ENCODE measurements around the gene URAD. TPM values are rescaled to one million over a fixed set of nuclear protein-coding genes. Genes with fewer than 3 reads are reported as not detected.

Gene URAD
- total and polyA plus RNA-seq, 12 donors, result not detected

GRCh38 chr13:27933580-27934328 lies 54.7 kb downstream of the URAD start:
- intact Hi-C loops (cut with DNase I), result no loop called here
- TF ChIP-seq, protein P1, sequence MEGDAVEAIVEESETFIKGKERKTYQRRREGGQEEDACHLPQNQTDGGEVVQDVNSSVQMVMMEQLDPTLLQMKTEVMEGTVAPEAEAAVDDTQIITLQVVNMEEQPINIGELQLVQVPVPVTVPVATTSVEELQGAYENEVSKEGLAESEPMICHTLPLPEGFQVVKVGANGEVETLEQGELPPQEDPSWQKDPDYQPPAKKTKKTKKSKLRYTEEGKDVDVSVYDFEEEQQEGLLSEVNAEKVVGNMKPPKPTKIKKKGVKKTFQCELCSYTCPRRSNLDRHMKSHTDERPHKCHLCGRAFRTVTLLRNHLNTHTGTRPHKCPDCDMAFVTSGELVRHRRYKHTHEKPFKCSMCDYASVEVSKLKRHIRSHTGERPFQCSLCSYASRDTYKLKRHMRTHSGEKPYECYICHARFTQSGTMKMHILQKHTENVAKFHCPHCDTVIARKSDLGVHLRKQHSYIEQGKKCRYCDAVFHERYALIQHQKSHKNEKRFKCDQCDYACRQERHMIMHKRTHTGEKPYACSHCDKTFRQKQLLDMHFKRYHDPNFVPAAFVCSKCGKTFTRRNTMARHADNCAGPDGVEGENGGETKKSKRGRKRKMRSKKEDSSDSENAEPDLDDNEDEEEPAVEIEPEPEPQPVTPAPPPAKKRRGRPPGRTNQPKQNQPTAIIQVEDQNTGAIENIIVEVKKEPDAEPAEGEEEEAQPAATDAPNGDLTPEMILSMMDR (IDR thresholded peaks at IDR 0.05), result no peak
- TF ChIP-seq POLR2A (IDR thresholded peaks at IDR 0.05), result no peak
- Histone ChIP-seq H3K4me3 (no peak overlapping the region), H3K4me1 (replicated peaks in 1 of 2) (no peaks in the 10 kb centered on the region), H3K27ac (no peak overlapping the region), H3K27me3 (peaks cover 14% of the 10 kb centered on the region), H3K36me3 (replicated peaks in 1 of 2) (no peaks in the 10 kb centered on the region), H3K9me3 (replicated peaks in 1 of 3) (no peaks in the 10 kb centered on the region)
- 67 to 81% (median 76%) methylated on average over 2 of the region's 2 CpGs for WGBS, 4 donors
- no peak for DNase-seq

DNA sequence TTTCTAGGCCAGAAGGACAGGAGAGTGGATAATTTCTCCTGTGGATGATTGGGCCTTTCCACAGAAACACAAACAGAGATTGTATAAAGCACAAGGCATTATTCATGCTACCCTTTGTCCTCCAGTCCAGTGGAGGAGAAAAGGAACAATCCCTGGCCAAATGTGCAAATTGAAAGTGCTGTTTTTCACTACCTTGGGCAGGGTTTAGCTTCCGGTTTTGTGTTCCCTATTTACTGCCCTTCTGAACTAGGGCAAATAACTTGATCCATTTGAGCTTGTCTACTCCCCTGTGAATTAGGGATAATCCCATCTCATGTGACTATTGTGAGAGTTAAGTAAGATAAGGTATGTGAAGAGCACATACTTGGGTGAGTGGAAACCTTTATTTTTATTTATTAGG lies 55.4 kb downstream of the URAD start:
- 38 to 72% (median 65%) methylated on average over 1 of the region's 1 CpG for WGBS, 4 donors
- no peak for DNase-seq
- TF ChIP-seq POLR2A (IDR thresholded peaks at IDR 0.05), result no peak
- TF ChIP-seq, protein P1 (IDR thresholded peaks at IDR 0.05), result no peak
- intact Hi-C loops (cut with DNase I), result no loop called here
- peaks cover 20% of the 10 kb centered on the region for H3K27me3 ChIP-seq
- no peak overlapping the region for H3K4me3 ChIP-seq
- H3K36me3 ChIP-seq (replicated peaks in 1 of 2), result no peaks in the 10 kb centered on the region
- no peak overlapping the region for H3K27ac ChIP-seq
- H3K9me3 ChIP-seq (replicated peaks in 1 of 3), result no peaks in the 10 kb centered on the region
- H3K4me1 ChIP-seq (replicated peaks in 1 of 2), result no peaks in the 10 kb centered on the region

- Histone ChIP-seq H3K4me3 (no peak overlapping the region), H3K9me3 (replicated peaks in 1 of 3) (no peaks in the 10 kb centered on the region), H3K36me3 (replicated peaks in 1 of 2) (no peaks in the 10 kb centered on the region), H3K4me1 (replicated peaks in 1 of 2) (no peaks in the 10 kb centered on the region), H3K27ac (no peak overlapping the region), H3K27me3 (peaks cover 50% of the 10 kb centered on the region)
- intact Hi-C loops (cut with DNase I), result no loop called here
- no peak for DNase-seq
- TF ChIP-seq POLR2A (IDR thresholded peaks at IDR 0.05), result no peak
- TF ChIP-seq, protein P1 (IDR thresholded peaks at IDR 0.05), result no peak
Measured at GRCh38 chr13:27929868-27930267, 58.6 kb downstream of the URAD start.

DNA sequence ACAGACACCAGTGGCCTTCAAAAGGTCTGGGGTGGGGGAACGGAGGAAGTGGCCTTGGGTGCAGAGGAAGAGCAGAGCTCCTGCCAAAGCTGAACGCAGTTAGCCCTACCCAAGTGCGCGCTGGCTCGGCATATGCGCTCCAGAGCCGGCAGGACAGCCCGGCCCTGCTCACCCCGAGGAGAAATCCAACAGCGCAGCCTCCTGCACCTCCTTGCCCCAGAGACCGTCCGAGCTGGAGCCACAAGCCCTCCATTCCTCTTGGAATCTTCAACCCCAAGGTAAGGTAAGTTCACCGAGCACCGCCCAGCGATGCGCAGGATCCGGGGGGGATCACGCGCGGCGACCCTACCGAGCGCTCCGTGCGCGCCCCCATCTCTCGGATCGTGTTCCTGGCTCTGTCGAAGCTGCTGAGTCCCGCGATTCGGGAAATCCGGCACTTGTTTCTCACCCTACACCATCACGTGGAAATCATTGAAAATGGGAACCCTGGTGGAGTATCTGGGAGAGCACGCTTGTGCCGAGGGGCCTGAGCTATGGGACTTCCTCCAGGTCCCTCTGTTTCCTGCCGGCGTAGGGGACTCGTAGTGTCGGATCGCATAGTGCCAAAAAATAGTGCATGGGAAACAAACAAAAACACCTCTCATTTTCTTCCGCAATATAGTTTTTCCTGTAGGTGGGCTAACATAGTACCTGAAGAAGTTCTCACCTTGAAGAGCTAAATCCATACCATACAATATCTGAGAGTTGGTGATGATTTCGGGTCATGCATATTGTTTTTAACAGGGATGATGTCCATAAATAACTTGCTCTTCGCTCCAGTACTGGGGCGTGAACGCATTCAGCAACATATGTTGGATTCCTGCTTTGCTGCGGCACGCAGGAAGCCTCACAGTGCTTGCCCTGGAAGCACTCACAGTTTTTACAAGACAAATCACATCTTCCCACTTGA lies 59.4 kb downstream of the URAD start:
- intact Hi-C loops (cut with DNase I), result no loop called here
- Histone ChIP-seq H3K4me3 (no peak overlapping the region), H3K27ac (no peak overlapping the region), H3K4me1 (replicated peaks in 1 of 2) (no peaks in the 10 kb centered on the region), H3K9me3 (replicated peaks in 1 of 3) (no peaks in the 10 kb centered on the region), H3K36me3 (replicated peaks in 1 of 2) (no peaks in the 10 kb centered on the region), H3K27me3 (peaks cover 58% of the 10 kb centered on the region)
- no peak for DNase-seq
- WGBS, 4 donors, result 7 to 21% (median 9%) methylated on average over 15 to 48 of the region's 48 CpGs
- TF ChIP-seq, protein P1 (IDR thresholded peaks at IDR 0.05), result no peak
- TF ChIP-seq POLR2A (IDR thresholded peaks at IDR 0.05), result no peak

Measured in adrenal gland (tissue), 12 donors.